Kidney capillary endothelial cell (primary cell): ENCODE results near the gene ZNF398.
A peak's percentile ranks its signal among the peaks of the same experiment; 100 is the strongest.
"Not testable (repeated sequence)": the region's sequence is repeated elsewhere in the genome, so short reads cannot be mapped to it uniquely, and the experiment has no call there.

Experiments
- DNase-seq: peaks from one replicate; pipeline ENCODE4 v3.0.0-alpha.2; 2018; ENCODE audit warnings: low spot score

ZNF398 gene

GRCh38 chr7:149197675-149198074, 50.4 kb downstream of the ZNF398 start:
- DNase-seq = no peak

- DNase-seq = no peak
These were observed 51.0 kb downstream of the ZNF398 start for GRCh38 chr7:149198161-149198816.

GRCh38 chr7:149199234-149199995, 52.2 kb downstream of the ZNF398 start:
- peak; percentile 58 for DNase-seq

- no peak for DNase-seq
These were observed 55.6 kb downstream of the ZNF398 start for GRCh38 chr7:149202831-149203231.

- DNase-seq = no peak
These were observed 58.6 kb downstream of the ZNF398 start for GRCh38 chr7:149205690-149206381.

- DNase-seq = no peak
These were observed 60.2 kb downstream of the ZNF398 start for GRCh38 chr7:149207324-149208035.

- DNase-seq = peak; percentile 69
These were observed 62.4 kb downstream of the ZNF398 start for GRCh38 chr7:149209518-149210269.

GRCh38 chr7:149210551-149210950, 63.3 kb downstream of the ZNF398 start:
- no peak for DNase-seq

GRCh38 chr7:149214020-149214720, 66.9 kb downstream of the ZNF398 start:
- no peak for DNase-seq

GRCh38 chr7:149216402-149216801, 69.1 kb downstream of the ZNF398 start:
- DNase-seq = no peak

GRCh38 chr7:149217570-149217969, 70.3 kb downstream of the ZNF398 start:
- DNase-seq = peak; percentile 61

GRCh38 chr7:149218469-149219420, 71.5 kb downstream of the ZNF398 start:
- peak; percentile 77 for DNase-seq

- peak; percentile 88 for DNase-seq
These were observed 73.3 kb downstream of the ZNF398 start for GRCh38 chr7:149220534-149220933.

- DNase-seq = no peak
These were observed 75.9 kb downstream of the ZNF398 start for GRCh38 chr7:149223176-149223575.

- no peak for DNase-seq
These were observed 76.5 kb downstream of the ZNF398 start for GRCh38 chr7:149223761-149224160.

- no peak for DNase-seq
These were observed 77.1 kb downstream of the ZNF398 start for GRCh38 chr7:149224352-149224751.

- no peak for DNase-seq
These were observed 77.9 kb downstream of the ZNF398 start for GRCh38 chr7:149225106-149225505.

- DNase-seq = no peak
These were observed 78.4 kb downstream of the ZNF398 start for GRCh38 chr7:149225656-149226055.

GRCh38 chr7:149226366-149226765, 79.1 kb downstream of the ZNF398 start:
- not testable (repeated sequence) for DNase-seq
